Keratinocyte (primary cell): ENCODE measurements around the gene GPR21. TPM values are rescaled to one million over a fixed set of nuclear protein-coding genes. Genes with fewer than 3 reads are reported as not detected.

Experiments used
- DNase-seq: peaks from one replicate; pipeline ENCODE4 v3.0.0-alpha.2; 2011; ENCODE audit warnings: low read depth, missing footprints, low spot score
- FAIRE-seq: peaks from 2 replicates; lab custom pipeline; 2011; peaks lifted over from hg19 to GRCh38; lab: Jason Lieb, UNC
- H2AFZ ChIP-seq: 2 replicates; pipeline ENCODE4 v1.6.0; 2012; ENCODE audit warnings: low read length, control low read depth, inconsistent platforms; ENCODE audit not compliant: control insufficient read depth
- H3K27ac ChIP-seq: 2 replicates; pipeline ENCODE4 v1.5.1; 2011; ENCODE audit warnings: low read length; ENCODE audit not compliant: control insufficient read depth, insufficient read depth
- H3K27me3 ChIP-seq: 3 replicates; pipeline ENCODE4 v1.6.0; 2011; ENCODE audit warnings: low read length; ENCODE audit not compliant: control insufficient read depth, insufficient read depth; ENCODE audit errors: extremely low read depth
- H3K36me3 ChIP-seq, 2 experiments: 2 replicates in 1 of 2; 3 replicates in 1 of 2; pipeline ENCODE4 v1.5.1; 2011; ENCODE audit warnings: low read length in 2 of 2, mild to moderate bottlenecking in 1 of 2; ENCODE audit not compliant: control insufficient read depth in 2 of 2, insufficient read depth in 2 of 2; ENCODE audit errors: extremely low read depth in 1 of 2
- H3K4me1 ChIP-seq: 3 replicates; pipeline ENCODE4 v1.5.1; 2011; ENCODE audit warnings: low read length; ENCODE audit not compliant: control insufficient read depth, insufficient read depth; ENCODE audit errors: extremely low read depth
- H3K4me2 ChIP-seq: 3 replicates; pipeline ENCODE4 v1.6.0; 2011; ENCODE audit warnings: low read depth, low read length; ENCODE audit not compliant: control insufficient read depth, insufficient read depth; ENCODE audit errors: extremely low read depth
- H3K4me3 ChIP-seq, 3 experiments: fragments of 200-600 bp in 1 of 3; sonication (generic) in 1 of 3; 2 replicates in 2 of 3; 3 replicates in 1 of 3; pipeline ENCODE4 v1.5.1; 2011 to 2016; ENCODE audit warnings: low read length in 3 of 3, mild to moderate bottlenecking in 3 of 3, control low read depth in 2 of 3, inconsistent platforms in 1 of 3, low read depth in 1 of 3, mixed read lengths in 1 of 3, mixed run types in 1 of 3, moderate library complexity in 1 of 3; ENCODE audit not compliant: control insufficient read depth in 2 of 3, insufficient read depth in 2 of 3; ENCODE audit errors: extremely low read depth in 1 of 3
- H3K79me2 ChIP-seq: 2 replicates; pipeline ENCODE4 v1.6.0; 2012; ENCODE audit warnings: low read length; ENCODE audit not compliant: control insufficient read depth, insufficient read depth
- H3K9ac ChIP-seq: 3 replicates; pipeline ENCODE4 v1.6.0; 2011; ENCODE audit warnings: low read length; ENCODE audit not compliant: control insufficient read depth, insufficient read depth; ENCODE audit errors: extremely low read depth
- H3K9me1 ChIP-seq: 3 replicates; pipeline ENCODE4 v1.6.0; 2011; ENCODE audit warnings: low read length; ENCODE audit not compliant: control insufficient read depth, insufficient read depth; ENCODE audit errors: extremely low read depth
- H3K9me3 ChIP-seq: 2 replicates; pipeline ENCODE4 v1.5.1; 2012; ENCODE audit warnings: low read depth, low read length; ENCODE audit not compliant: control insufficient read depth
- H4K20me1 ChIP-seq: 3 replicates; pipeline ENCODE4 v1.6.0; 2011; ENCODE audit warnings: low read length; ENCODE audit not compliant: control insufficient read depth, insufficient read depth; ENCODE audit errors: extremely low read depth
- CTCF ChIP-seq, 3 experiments: IDR thresholded peaks in 1 of 3; conservative IDR thresholded peaks in 1 of 3; optimal IDR thresholded peaks in 1 of 3; 2 replicates in 2 of 3; 3 replicates in 1 of 3; pipeline versions ENCODE3 to v1.5.1; 2011; ENCODE audit warnings: low read length in 3 of 3, mild to moderate bottlenecking in 3 of 3, moderate library complexity in 2 of 3, control low read depth in 1 of 3, inconsistent platforms in 1 of 3; ENCODE audit not compliant: insufficient read depth in 2 of 3; ENCODE audit errors: extremely low read depth in 1 of 3
- EZH2 ChIP-seq: IDR thresholded peaks from one replicate; pipeline ENCODE4 v1.6.1; 2012; ENCODE audit warnings: inconsistent platforms, mild to moderate bottlenecking, low read length, moderate library complexity
- dilution Hi-C: fragments of 300-500 bp; cut with MboI; formaldehyde crosslinking; loops from one replicate; pipeline ENCODE4 v1.7.0; 2020; ENCODE audit warnings: low sequenced_read_pairs; ENCODE audit not compliant: extremely low pct_ligation_motif_present
- polyA plus RNA-seq, 5 experiments: library from polyadenylated mRNA; depleted of rRNA in 3 of 5; stranded (reverse) in 3 of 5; stranded (forward) in 1 of 5; unstranded in 1 of 5; fragments of >200 nt; gene quantifications; 1 replicate in 1 of 5; 2 replicates in 3 of 5; 3 replicates in 1 of 5; pipeline versions ENCODE4 v1.2.1 to v1.2.3, GENCODE V29; 2011 to 2012; ENCODE audit warnings: missing spikeins in 2 of 5, low read depth in 1 of 5, low replicate concordance in 1 of 5

The GPR21 gene
- polyA plus RNA-seq, 1 donor (not counting 4 experiments of a cell fraction or from before 2014, with no cell fraction given) = 0.25 TPM

- H3K9me3 ChIP-seq = no peaks in the 10 kb centered on the region
- no peaks in the 10 kb centered on the region for H3K4me1 ChIP-seq
- peaks cover under 1 to 10% of the 10 kb centered on the region in 2 experiments for H3K36me3 ChIP-seq
- no peaks in the 10 kb centered on the region for H4K20me1 ChIP-seq
- H2AFZ ChIP-seq = no peak overlapping the region
- H3K27ac ChIP-seq = no peak overlapping the region
- no peaks in the 10 kb centered on the region for H3K79me2 ChIP-seq
- no peak overlapping the region for H3K4me2 ChIP-seq
- FAIRE-seq (no peak), DNase-seq (no peak)
- no peak for TF ChIP-seq CTCF (optimal IDR thresholded peaks at IDR 0.05 in 1 of 3, IDR thresholded peaks at IDR 0.05 in 1 of 3, conservative IDR thresholded peaks at IDR 0.05 in 1 of 3; ENCODE audit: extremely low read depth in 1 of 3, insufficient read depth in 2 of 3, low read length in 3 of 3)
- no peak for TF ChIP-seq EZH2
- no peaks in the 10 kb centered on the region for H3K9me1 ChIP-seq
- no peaks in the 10 kb centered on the region for H3K27me3 ChIP-seq
- dilution Hi-C loops = no loop called here
- no peak overlapping the region for H3K9ac ChIP-seq
- H3K4me3 ChIP-seq = no peak overlapping the region
Measured at GRCh38 chr9:123061216-123061615, 27.7 kb downstream of the GPR21 start.

- Histone ChIP-seq H3K79me2 (no peaks in the 10 kb centered on the region), H3K4me2 (no peak overlapping the region), H3K9me3 (no peaks in the 10 kb centered on the region), H3K4me3 (no peak overlapping the region), H3K9me1 (no peaks in the 10 kb centered on the region), H3K36me3 (peaks cover 4 to 12% of the 10 kb centered on the region in 2 experiments), H4K20me1 (no peaks in the 10 kb centered on the region), H3K4me1 (no peaks in the 10 kb centered on the region), H2AFZ (no peak overlapping the region), H3K27ac (no peak overlapping the region), H3K9ac (no peak overlapping the region), H3K27me3 (no peaks in the 10 kb centered on the region)
- dilution Hi-C loops = no loop called here
- no peak for TF ChIP-seq CTCF (optimal IDR thresholded peaks at IDR 0.05 in 1 of 3, IDR thresholded peaks at IDR 0.05 in 1 of 3, conservative IDR thresholded peaks at IDR 0.05 in 1 of 3; ENCODE audit: extremely low read depth in 1 of 3, insufficient read depth in 2 of 3, low read length in 3 of 3)
- no peak for TF ChIP-seq EZH2
- no peak for DNase-seq
- no peak for FAIRE-seq
Measured at GRCh38 chr9:123062351-123063176, 29.1 kb downstream of the GPR21 start.
